ENCODE measurements around the gene TEX2.

TEX2 gene

GRCh38 chr17:64111831-64112230 lies 151.2 kb downstream of the TEX2 start:
- Histone ChIP-seq H3K9me3 (no peaks in the 10 kb centered on the region), H3K27me3 (no peaks in the 10 kb centered on the region), H3K36me3 (no peaks in the 10 kb centered on the region), H3K4me3 (ENCODE audit: low read depth, low read length) (no peak overlapping the region), H3K4me1 (no peaks in the 10 kb centered on the region)
- DNase-seq = no peak
- no peak for TF ChIP-seq CTCF (IDR thresholded peaks at IDR 0.05; ENCODE audit: low read depth, low read length)

GRCh38 chr17:64110379-64111152 lies 152.5 kb downstream of the TEX2 start:
- Histone ChIP-seq H3K9me3 (no peaks in the 10 kb centered on the region), H3K4me3 (ENCODE audit: low read depth, low read length) (no peak overlapping the region), H3K27me3 (no peaks in the 10 kb centered on the region), H3K36me3 (no peaks in the 10 kb centered on the region), H3K4me1 (no peaks in the 10 kb centered on the region)
- no peak for DNase-seq
- no peak for TF ChIP-seq CTCF (IDR thresholded peaks at IDR 0.05; ENCODE audit: low read depth, low read length)

GRCh38 chr17:64109400-64109799 lies 153.7 kb downstream of the TEX2 start:
- Histone ChIP-seq H3K36me3 (no peaks in the 10 kb centered on the region), H3K9me3 (no peaks in the 10 kb centered on the region), H3K27me3 (no peaks in the 10 kb centered on the region), H3K4me3 (ENCODE audit: low read depth, low read length) (no peak overlapping the region), H3K4me1 (no peaks in the 10 kb centered on the region)
- no peak for TF ChIP-seq CTCF (IDR thresholded peaks at IDR 0.05; ENCODE audit: low read depth, low read length)
- no peak for DNase-seq

GRCh38 chr17:64107500-64108236 lies 155.4 kb downstream of the TEX2 start:
- no peaks in the 10 kb centered on the region for H3K36me3 ChIP-seq
- DNase-seq = no peak
- no peaks in the 10 kb centered on the region for H3K27me3 ChIP-seq
- H3K4me3 ChIP-seq (ENCODE audit: low read depth, low read length) = no peak overlapping the region
- H3K9me3 ChIP-seq = no peaks in the 10 kb centered on the region
- TF ChIP-seq CTCF (IDR thresholded peaks at IDR 0.05; ENCODE audit: low read depth, low read length) = no peak
- no peaks in the 10 kb centered on the region for H3K4me1 ChIP-seq

- no peak for TF ChIP-seq CTCF (IDR thresholded peaks at IDR 0.05; ENCODE audit: low read depth, low read length)
- Histone ChIP-seq H3K4me3 (ENCODE audit: low read depth, low read length) (no peak overlapping the region), H3K4me1 (no peaks in the 10 kb centered on the region), H3K36me3 (no peaks in the 10 kb centered on the region), H3K27me3 (no peaks in the 10 kb centered on the region), H3K9me3 (no peaks in the 10 kb centered on the region)
- no peak for DNase-seq
Observed at GRCh38 chr17:64106918-64107317, 156.1 kb downstream of the TEX2 start.
